ENCODE results near the gene GALNT14. TPM values are rescaled to one million over a fixed set of nuclear protein-coding genes. Genes with fewer than 3 reads are reported as not detected.

GALNT14 gene
- total and polyA plus RNA-seq, 10 of the 15 experiments (the other 5 are each of a cell fraction or from before 2014, with no cell fraction given), result 3.7 to 17.8 (median 6.0) TPM

DNA sequence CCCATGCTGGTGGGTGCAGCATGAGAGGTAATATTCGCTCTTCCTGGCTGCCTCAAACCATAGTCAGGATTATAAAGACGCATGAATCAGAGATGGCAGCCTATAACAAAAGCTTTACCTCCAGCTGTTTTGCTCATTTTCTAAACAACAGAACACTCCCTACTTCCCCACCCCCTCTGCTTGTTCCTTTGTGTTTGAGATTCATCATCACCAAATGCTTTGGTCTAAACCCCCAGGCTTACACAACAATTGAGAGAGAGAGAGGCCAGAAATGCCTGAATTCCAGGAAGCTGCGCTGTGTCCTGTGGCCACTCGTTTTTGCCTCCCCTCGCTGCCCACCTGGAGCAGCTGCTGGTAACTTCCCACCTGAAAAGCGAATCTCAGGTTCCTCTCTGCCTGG, 252.2 kb downstream of the GALNT14 start (continued):
- TF ChIP-seq, protein P1, sequence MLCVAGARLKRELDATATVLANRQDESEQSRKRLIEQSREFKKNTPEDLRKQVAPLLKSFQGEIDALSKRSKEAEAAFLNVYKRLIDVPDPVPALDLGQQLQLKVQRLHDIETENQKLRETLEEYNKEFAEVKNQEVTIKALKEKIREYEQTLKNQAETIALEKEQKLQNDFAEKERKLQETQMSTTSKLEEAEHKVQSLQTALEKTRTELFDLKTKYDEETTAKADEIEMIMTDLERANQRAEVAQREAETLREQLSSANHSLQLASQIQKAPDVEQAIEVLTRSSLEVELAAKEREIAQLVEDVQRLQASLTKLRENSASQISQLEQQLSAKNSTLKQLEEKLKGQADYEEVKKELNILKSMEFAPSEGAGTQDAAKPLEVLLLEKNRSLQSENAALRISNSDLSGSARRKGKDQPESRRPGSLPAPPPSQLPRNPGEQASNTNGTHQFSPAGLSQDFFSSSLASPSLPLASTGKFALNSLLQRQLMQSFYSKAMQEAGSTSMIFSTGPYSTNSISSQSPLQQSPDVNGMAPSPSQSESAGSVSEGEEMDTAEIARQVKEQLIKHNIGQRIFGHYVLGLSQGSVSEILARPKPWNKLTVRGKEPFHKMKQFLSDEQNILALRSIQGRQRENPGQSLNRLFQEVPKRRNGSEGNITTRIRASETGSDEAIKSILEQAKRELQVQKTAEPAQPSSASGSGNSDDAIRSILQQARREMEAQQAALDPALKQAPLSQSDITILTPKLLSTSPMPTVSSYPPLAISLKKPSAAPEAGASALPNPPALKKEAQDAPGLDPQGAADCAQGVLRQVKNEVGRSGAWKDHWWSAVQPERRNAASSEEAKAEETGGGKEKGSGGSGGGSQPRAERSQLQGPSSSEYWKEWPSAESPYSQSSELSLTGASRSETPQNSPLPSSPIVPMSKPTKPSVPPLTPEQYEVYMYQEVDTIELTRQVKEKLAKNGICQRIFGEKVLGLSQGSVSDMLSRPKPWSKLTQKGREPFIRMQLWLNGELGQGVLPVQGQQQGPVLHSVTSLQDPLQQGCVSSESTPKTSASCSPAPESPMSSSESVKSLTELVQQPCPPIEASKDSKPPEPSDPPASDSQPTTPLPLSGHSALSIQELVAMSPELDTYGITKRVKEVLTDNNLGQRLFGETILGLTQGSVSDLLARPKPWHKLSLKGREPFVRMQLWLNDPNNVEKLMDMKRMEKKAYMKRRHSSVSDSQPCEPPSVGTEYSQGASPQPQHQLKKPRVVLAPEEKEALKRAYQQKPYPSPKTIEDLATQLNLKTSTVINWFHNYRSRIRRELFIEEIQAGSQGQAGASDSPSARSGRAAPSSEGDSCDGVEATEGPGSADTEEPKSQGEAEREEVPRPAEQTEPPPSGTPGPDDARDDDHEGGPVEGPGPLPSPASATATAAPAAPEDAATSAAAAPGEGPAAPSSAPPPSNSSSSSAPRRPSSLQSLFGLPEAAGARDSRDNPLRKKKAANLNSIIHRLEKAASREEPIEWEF (IDR thresholded peaks at IDR 0.05; ENCODE audit: insufficient replicate concordance, low read depth, low read length), result no peak
- TF ChIP-seq EED (IDR thresholded peaks at IDR 0.05; ENCODE audit: low read depth) (no peak), PML (IDR thresholded peaks at IDR 0.05; ENCODE audit: low read length) (no peak), HCFC1 (IDR thresholded peaks at IDR 0.05; ENCODE audit: low read length) (no peak), ZNF24 (IDR thresholded peaks at IDR 0.05) (no peak), RUNX3 (IDR thresholded peaks at IDR 0.05; ENCODE audit: low read length) (no peak), CBX3 (IDR thresholded peaks at IDR 0.05; ENCODE audit: borderline replicate concordance, low read depth) (no peak), CEBPB (IDR thresholded peaks at IDR 0.05; ENCODE audit: borderline replicate concordance in 1 of 2, low read depth in 2 of 2, low read length in 2 of 2) (no peak)

- DNase-seq (ENCODE audit: low read depth, low spot score) (no peak), FAIRE-seq (no peak)
- POLR2A ChIA-PET, result no interaction called here
- no peak for TF ChIP-seq HDGF (IDR thresholded peaks at IDR 0.05)
- TF ChIP-seq SIX5 (IDR thresholded peaks at IDR 0.05; ENCODE audit: low read depth, low read length, severe bottlenecking), result no peak
- TF ChIP-seq ZNF217 (IDR thresholded peaks at IDR 0.05), result no peak
- TF ChIP-seq RBBP5 (conservative IDR thresholded peaks at IDR 0.05), result no peak
- TF ChIP-seq POLR2A (IDR thresholded peaks at IDR 0.05; ENCODE audit: low read depth, low read length), result no peak
- no peak for TF ChIP-seq EED (IDR thresholded peaks at IDR 0.05; ENCODE audit: low read depth)
- TF ChIP-seq SRF (IDR thresholded peaks at IDR 0.05; ENCODE audit: low read depth in 2 of 2, low read length in 2 of 2), result no peak
- TF ChIP-seq TBL1XR1 (IDR thresholded peaks at IDR 0.05; ENCODE audit: low read depth, low read length), result no peak
- no peak for TF ChIP-seq CBX3 (IDR thresholded peaks at IDR 0.05; ENCODE audit: borderline replicate concordance, low read depth)
- no peak for TF ChIP-seq IRF3 (IDR thresholded peaks at IDR 0.05)
- TF ChIP-seq ZBTB33 (IDR thresholded peaks at IDR 0.05), result no peak
- TF ChIP-seq CBFB (IDR thresholded peaks at IDR 0.05; ENCODE audit: low read depth), result no peak
Measured at GRCh38 chr2:30883822-30884221, 254.4 kb downstream of the GALNT14 start.

More at GRCh38 chr2:30883822-30884221, 254.4 kb downstream of the GALNT14 start:
- no peaks in the 10 kb centered on the region for H3K9me3 ChIP-seq (replicated peaks; ENCODE audit: control insufficient read depth, insufficient read depth, low read length)
- ChIA-PET RAD21 (ENCODE audit: unreplicated experiment) (no interaction called here), CTCF (interaction anchor here (0.6 kb wide), 1 partner anchor 12 kb away, joined by 4 read pairs; no protein-coding TSS in a partner anchor), SMC1A (ENCODE audit: uncharacterized antibody, unreplicated experiment) (interaction anchor here (0.9 kb wide), 1 partner anchor 20 kb away, joined by 3 read pairs; no protein-coding TSS in a partner anchor)
- H3K9ac ChIP-seq (ENCODE audit: control insufficient read depth, insufficient read depth, low read length), result no peak overlapping the region
- BruUV-seq (replicated peaks), result no TSS peak
- WGBS (ENCODE audit: insufficient coverage, insufficient replicate concordance, low lambda C conversion rate, missing lambda C conversion rate), result 29% methylated on average over 3 of the region's 3 CpGs
- intact Hi-C loops (cut with micrococcal nuclease; ENCODE audit: unreplicated experiment) (no loop called here), in situ Hi-C loops (cut with MboI) (no loop called here)
- no peak overlapping the region for H3K4me2 ChIP-seq (ENCODE audit: control insufficient read depth, insufficient read depth)
- H3K36me3 ChIP-seq (ENCODE audit: control insufficient read depth in 2 of 2, insufficient read depth in 2 of 2, low read length in 1 of 2), result no peaks in the 10 kb centered on the region
- no peaks in the 10 kb centered on the region for H4K20me1 ChIP-seq (ENCODE audit: control insufficient read depth, insufficient read depth)
- no peak overlapping the region for H2AFZ ChIP-seq (ENCODE audit: control insufficient read depth, low read depth, low read length)
- H3K27ac ChIP-seq (ENCODE audit: control insufficient read depth, insufficient read depth), result no peak overlapping the region
- H3K79me2 ChIP-seq (ENCODE audit: control insufficient read depth, insufficient read depth, low read length), result no peaks in the 10 kb centered on the region
- no peaks in the 10 kb centered on the region for H3K4me1 ChIP-seq (ENCODE audit: control insufficient read depth, insufficient read depth, low read length)
- no peak for ATAC-seq
- no peak overlapping the region for H3K4me3 ChIP-seq
- H3K27me3 ChIP-seq (replicated peaks in 1 of 2; ENCODE audit: control insufficient read depth in 2 of 2, insufficient read depth in 2 of 2, low read length in 1 of 2), result no peaks in the 10 kb centered on the region
